ENCODE data around the gene CCDC183.

The CCDC183 gene

DNA sequence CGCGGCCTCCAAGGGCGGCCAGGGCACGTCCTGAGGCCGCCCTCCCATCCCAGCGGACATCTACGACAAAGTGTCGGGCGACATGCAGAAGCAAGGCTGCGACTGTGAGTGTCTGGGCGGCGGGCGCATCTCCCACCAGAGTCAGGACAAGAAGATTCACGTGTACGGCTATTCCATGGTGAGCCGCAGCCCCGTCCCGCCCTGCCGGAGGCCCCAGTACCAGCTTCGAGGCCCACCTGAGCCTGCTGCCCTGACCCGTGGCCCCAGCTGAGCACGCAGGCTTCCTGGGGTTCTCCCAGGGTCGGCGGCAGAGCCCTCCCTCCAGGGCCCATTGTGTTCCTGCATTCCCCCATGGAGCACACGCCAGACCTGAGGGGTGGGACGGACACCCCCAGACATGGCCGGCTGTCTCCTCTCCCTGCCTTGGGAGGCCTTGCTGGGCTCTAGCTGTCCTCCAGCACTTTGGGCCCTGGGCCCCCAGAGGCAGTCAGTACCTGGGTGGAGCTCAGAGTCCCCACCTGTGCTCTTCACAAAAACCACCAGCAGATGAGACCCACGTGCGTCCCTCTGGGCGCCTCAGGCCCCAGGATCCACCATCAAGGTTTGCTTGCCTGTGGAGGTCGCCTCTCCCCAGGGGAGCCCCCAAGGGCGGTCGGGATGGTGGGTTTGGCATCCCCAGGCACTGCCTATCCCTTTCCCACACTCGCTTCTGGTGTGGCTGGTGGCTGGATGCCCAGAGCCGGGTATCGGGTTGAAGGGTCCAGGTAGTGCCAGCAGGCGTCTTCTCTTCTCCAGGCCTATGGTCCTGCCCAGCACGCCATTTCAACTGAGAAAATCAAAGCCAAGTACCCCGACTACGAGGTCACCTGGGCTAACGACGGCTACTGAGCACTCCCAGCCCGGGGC is 54.1 kb downstream of the CCDC183 start:
- DNase-seq (ENCODE audit: low read depth), result no peak

- no peak for DNase-seq (ENCODE audit: low read depth)
These were observed 55.0 kb downstream of the CCDC183 start for GRCh38 chr9:136850866-136851775.

DNA sequence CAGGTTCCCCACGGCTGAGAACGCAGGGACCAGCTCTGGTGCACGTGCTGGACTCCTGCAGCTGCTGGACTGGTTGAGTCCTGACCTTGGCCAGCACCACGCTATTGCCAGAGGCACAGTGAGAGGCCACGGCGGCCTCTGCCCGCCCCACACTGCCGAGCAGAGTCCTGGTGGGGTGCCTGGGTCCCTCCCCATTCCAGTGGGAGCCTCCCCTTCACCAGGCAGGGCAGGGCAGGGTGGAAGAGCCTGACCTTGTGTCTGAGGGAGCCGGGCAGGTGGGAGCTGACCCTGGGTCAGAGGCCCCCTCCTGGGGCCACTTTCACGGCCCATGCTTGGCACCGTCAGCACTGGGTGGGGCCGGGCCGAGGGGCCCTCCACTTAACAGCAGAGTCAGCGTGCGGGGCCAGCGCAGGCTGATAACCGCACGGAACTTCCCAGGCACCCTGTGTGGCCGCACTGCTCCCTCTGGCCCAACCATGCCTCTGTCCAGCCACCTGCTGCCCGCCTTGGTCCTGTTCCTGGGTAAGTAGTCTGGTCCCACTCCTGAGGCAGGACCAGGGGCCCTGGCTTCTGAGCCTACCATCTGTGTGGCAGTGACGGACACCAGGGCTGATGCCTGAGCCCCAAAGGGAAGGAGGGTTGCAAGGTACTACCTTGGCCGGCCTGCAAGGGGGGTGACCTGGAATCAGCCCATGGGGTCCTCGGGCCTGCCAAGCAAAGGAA is 56.0 kb downstream of the CCDC183 start, which contains the start of gene MAMDC4:
MAMDC4 (plus strand) TSS at position 406 of the 723 bp plus-strand sequence; CDS start at position 477, 71 bp downstream.
- DNase-seq (ENCODE audit: low read depth), result no peak

DNA sequence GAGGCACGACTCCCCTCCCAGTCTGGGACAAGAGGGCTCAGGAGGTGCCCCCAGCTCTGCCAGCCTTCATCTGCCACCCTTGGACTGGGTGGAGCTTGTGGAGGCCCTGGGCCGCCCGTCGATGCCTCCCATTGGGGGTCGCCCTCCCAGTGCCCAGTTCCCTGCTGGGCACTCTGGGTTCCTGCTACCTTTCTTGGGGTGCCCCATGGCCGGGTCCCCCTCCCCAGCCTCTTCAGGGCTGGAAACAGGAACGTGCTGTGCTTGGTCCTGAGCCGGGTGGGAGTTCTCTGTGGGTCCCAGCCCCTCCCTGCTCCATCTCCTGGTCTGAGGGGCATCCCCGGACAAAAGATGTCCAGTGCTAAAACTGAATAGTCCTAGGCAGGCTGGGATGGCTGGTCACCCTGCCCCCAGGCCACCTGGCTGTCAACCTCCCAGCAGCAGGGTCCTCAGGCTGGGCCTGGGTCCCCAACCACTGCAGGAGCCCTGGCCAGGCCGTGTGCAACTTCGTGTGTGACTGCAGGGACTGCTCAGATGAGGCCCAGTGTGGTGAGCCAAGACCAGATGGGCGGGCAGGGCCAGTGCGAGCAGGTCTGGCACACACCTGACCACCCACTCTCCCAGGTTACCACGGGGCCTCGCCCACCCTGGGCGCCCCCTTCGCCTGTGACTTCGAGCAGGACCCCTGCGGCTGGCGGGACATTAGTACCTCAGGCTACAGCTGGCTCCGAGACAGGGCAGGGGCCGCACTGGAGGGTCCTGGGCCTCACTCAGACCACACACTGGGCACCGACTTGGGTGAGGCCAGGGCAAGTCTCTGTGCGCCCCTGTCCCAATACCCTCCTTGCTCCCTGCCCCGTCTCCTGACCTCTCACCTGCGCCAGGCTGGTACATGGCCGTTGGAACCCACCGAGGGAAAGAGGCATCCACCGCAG is 56.8 kb downstream of the CCDC183 start:
- no peak for DNase-seq (ENCODE audit: low read depth)

- no peak for DNase-seq (ENCODE audit: low read depth)
These were observed 57.5 kb downstream of the CCDC183 start for GRCh38 chr9:136853596-136854112.

DNA sequence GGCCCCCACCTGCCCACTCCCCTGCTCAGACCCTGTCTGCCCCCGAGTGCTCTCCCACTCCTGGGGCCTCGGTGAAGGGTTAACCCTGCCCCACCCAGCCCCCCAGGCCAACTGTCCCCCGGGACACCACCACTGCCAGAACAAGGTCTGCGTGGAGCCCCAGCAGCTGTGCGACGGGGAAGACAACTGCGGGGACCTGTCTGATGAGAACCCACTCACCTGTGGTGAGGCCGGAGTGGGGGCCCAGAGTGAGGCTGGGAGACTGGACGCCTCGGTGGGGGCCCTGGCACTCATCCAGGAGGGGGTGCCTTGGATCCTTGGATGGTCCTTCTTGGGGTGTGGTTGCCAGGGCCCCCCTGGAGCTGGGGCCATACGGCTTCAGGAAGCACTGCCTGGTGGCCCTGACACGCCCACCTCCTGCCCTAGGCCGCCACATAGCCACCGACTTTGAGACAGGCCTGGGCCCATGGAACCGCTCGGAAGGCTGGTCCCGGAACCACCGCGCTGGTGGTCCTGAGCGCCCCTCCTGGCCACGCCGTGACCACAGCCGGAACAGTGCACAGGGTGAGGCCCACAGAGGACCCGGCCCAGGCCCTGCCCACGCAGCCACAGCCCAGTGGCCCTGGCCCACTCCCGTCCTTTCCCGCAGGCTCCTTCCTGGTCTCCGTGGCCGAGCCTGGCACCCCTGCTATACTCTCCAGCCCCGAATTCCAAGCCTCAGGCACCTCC is 58.1 kb downstream of the CCDC183 start:
- no peak for DNase-seq (ENCODE audit: low read depth)

- DNase-seq (ENCODE audit: low read depth), result no peak
These were observed 58.8 kb downstream of the CCDC183 start for GRCh38 chr9:136854842-136855460.

- DNase-seq (ENCODE audit: low read depth), result no peak
These were observed 59.4 kb downstream of the CCDC183 start for GRCh38 chr9:136855461-136856078.

GRCh38 chr9:136856079-136856476 is 59.9 kb downstream of the CCDC183 start:
- no peak for DNase-seq (ENCODE audit: low read depth)

DNA sequence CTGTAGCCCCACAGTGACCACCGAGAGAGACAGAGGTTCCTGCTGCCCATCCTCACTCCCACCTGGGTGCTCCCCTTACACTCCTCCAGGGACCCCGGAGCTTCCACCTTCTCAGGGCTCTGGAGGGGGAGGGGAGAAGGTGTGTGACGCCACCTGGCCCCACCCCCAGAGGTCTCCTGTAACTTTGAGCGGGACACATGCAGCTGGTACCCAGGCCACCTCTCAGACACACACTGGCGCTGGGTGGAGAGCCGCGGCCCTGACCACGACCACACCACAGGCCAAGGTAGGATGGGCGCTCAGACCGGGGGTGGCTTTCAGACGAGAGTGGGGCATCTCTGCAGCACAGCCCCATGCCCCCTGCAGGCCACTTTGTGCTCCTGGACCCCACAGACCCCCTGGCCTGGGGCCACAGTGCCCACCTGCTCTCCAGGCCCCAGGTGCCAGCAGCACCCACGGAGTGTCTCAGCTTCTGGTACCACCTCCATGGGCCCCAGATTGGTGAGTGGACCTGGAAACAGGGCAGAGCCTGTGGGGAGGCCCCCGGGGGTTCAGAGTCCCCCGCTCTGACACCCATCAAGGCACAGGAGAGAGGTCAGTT is 60.5 kb downstream of the CCDC183 start:
- DNase-seq (ENCODE audit: low read depth), result no peak

DNA sequence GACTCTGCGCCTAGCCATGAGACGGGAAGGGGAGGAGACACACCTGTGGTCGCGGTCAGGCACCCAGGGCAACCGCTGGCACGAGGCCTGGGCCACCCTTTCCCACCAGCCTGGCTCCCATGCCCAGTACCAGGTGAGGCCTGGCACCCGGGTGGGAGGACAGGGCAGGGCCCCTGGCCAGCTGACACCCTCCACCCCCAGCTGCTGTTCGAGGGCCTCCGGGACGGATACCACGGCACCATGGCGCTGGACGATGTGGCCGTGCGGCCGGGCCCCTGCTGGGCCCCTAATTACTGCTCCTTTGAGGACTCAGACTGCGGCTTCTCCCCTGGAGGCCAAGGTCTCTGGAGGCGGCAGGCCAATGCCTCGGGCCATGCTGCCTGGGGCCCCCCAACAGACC is 61.0 kb downstream of the CCDC183 start:
- DNase-seq (ENCODE audit: low read depth), result no peak

Data from stimulated activated CD8-positive, alpha-beta memory T cell treated with anti-CD3 and anti-CD28 coated beads, Interleukin-15, amount 100 ng/mL, for 1 hour (primary cell).